Measurements from ENCODE around the gene IL37. TPM values are rescaled to one million over a fixed set of nuclear protein-coding genes. Genes with fewer than 3 reads are reported as not detected.
A peak's percentile ranks its signal among the peaks of the same experiment; 100 is the strongest.
"Not testable (repeated sequence)": the region's sequence is repeated elsewhere in the genome, so short reads cannot be mapped to it uniquely, and the experiment has no call there.

The IL37 gene
- total RNA-seq, 1 experiment from 2014 or later: 0.36 TPM

GRCh38 chr2:112923237-112923966 lies 12.4 kb downstream of the IL37 start:
- DNase-seq (ENCODE audit: low read depth): no peak

- no peak for DNase-seq (ENCODE audit: low read depth)
Observed at GRCh38 chr2:112923967-112924338, 13.0 kb downstream of the IL37 start.

- DNase-seq (ENCODE audit: low read depth): no peak
Observed at GRCh38 chr2:112924360-112924759, 13.4 kb downstream of the IL37 start.

GRCh38 chr2:112924821-112925220 lies 13.9 kb downstream of the IL37 start:
- no peak for DNase-seq (ENCODE audit: low read depth)

- no peak for DNase-seq (ENCODE audit: low read depth)
Observed at GRCh38 chr2:112926707-112927106, 15.7 kb downstream of the IL37 start.

- DNase-seq (ENCODE audit: low read depth): peak; percentile 46
Observed at GRCh38 chr2:112927745-112928144, 16.8 kb downstream of the IL37 start.

GRCh38 chr2:112933261-112933660 lies 22.3 kb downstream of the IL37 start:
- no peak for DNase-seq (ENCODE audit: low read depth)

- not testable (repeated sequence) for DNase-seq (ENCODE audit: low read depth)
Observed at GRCh38 chr2:112934117-112934516, 23.2 kb downstream of the IL37 start.

GRCh38 chr2:112936927-112937232 lies 25.9 kb downstream of the IL37 start:
- DNase-seq (ENCODE audit: low read depth): peak; percentile 37

GRCh38 chr2:112938904-112939303 lies 27.9 kb downstream of the IL37 start:
- peak; percentile 89 for DNase-seq (ENCODE audit: low read depth)

GRCh38 chr2:112939425-112939824 lies 28.5 kb downstream of the IL37 start:
- DNase-seq (ENCODE audit: low read depth): no peak

- no peak for DNase-seq (ENCODE audit: low read depth)
Observed at GRCh38 chr2:112940859-112941625, 30.1 kb downstream of the IL37 start.

GRCh38 chr2:112941753-112942653 lies 31.0 kb downstream of the IL37 start:
- peak; percentile 77 for DNase-seq (ENCODE audit: low read depth)

GRCh38 chr2:112942654-112943002 lies 31.7 kb downstream of the IL37 start:
- DNase-seq (ENCODE audit: low read depth): no peak

GRCh38 chr2:112944971-112945370 lies 34.0 kb downstream of the IL37 start:
- no peak for DNase-seq (ENCODE audit: low read depth)

GRCh38 chr2:112946086-112946485 lies 35.1 kb downstream of the IL37 start:
- no peak for DNase-seq (ENCODE audit: low read depth)

GRCh38 chr2:112947374-112947773 lies 36.4 kb downstream of the IL37 start:
- DNase-seq (ENCODE audit: low read depth): no peak

- DNase-seq (ENCODE audit: low read depth): no peak
Observed at GRCh38 chr2:112949456-112949855, 38.5 kb downstream of the IL37 start.

GRCh38 chr2:112954364-112954763 lies 43.4 kb downstream of the IL37 start:
- no peak for DNase-seq (ENCODE audit: low read depth)

GRCh38 chr2:112957511-112957910 lies 46.5 kb downstream of the IL37 start:
- DNase-seq (ENCODE audit: low read depth): no peak

- DNase-seq (ENCODE audit: low read depth): peak; percentile 73
Observed at GRCh38 chr2:112958428-112959108, 47.6 kb downstream of the IL37 start.

All from RPMI7951 (cell line).